Measurements from ENCODE around the gene DUS4L. TPM values are rescaled to one million over a fixed set of nuclear protein-coding genes. Genes with fewer than 3 reads are reported as not detected.

DUS4L gene
- total and polyA plus RNA-seq, 2 of the 13 experiments (the other 11 are each of a cell fraction or from before 2014, with no cell fraction given) = 5.6 to 9.8 TPM

DNA sequence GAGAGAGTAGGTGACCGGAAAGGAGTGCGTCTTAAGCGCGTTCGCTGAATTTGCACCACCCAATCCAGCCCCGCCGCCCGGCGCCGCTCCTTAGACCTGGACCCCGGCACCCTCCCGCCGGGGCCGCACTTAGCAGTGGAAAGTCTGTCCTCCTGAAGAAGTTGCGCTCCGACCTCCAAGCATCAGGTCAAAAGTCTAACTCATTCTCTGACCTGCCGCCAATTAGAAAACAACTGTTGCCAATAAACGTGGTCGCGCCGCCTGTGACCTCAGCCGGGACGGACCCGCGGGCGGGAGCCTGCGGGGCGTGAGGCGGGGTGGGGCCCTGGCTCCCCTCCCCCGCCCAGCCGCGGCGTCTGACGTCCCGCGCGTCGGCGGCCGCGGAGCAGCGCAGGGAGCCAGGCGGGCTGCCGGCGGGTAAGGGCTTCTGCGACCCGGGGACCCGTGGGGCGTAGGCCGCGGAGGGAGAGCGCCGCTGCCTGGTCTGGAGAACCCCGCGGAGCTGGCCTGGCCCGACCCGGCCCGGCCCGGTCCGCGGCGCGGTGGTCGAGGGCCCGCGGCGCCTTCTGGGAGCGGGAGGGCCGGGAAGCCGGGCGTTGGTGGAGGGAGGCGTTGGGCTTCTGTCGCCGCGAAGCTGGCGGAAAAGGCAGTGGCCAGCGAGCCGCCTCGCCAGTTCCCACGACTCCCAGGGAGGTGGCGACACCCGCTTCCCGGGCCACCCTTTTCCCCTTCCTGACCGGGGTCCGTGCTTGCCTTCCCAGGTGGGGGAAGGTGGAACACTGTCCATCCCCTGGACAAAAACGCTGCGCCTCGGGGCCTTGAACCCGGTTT lies 16.3 kb downstream of the DUS4L start, which contains the start of gene BCAP29 (continued):
- TF ChIP-seq CEBPB (IDR thresholded peaks at IDR 0.05; ENCODE audit: borderline replicate concordance, low read depth, low read length) (no peak), HOXD1 (CRISPR knock-in tag; IDR thresholded peaks at IDR 0.05) (no peak), MEF2D (CRISPR knock-in tag; IDR thresholded peaks at IDR 0.05) (0 out of 2 replicates have a peak, but pooled peaks have one; percentile 19), MIER3 (CRISPR knock-in tag; IDR thresholded peaks at IDR 0.05; ENCODE audit: borderline replicate concordance) (no peak), NCOR1 (IDR thresholded peaks at IDR 0.05; ENCODE audit: borderline replicate concordance, low read length) (0 out of 2 replicates have a peak, but pooled peaks have one; percentile 8), ZNF451 (CRISPR knock-in tag; IDR thresholded peaks at IDR 0.05) (no peak), ZZZ3 (CRISPR knock-in tag; IDR thresholded peaks at IDR 0.05; ENCODE audit: borderline replicate concordance) (no peak), IRF2 (CRISPR knock-in tag; IDR thresholded peaks at IDR 0.05) (no peak), CEBPG (CRISPR knock-in tag; IDR thresholded peaks at IDR 0.05) (0 out of 2 replicates have a peak, but pooled peaks have one; percentile 8), TCF7L2 (IDR thresholded peaks at IDR 0.05; ENCODE audit: low read depth, low read length) (no peak)
- TF ChIP-seq, protein P1, sequence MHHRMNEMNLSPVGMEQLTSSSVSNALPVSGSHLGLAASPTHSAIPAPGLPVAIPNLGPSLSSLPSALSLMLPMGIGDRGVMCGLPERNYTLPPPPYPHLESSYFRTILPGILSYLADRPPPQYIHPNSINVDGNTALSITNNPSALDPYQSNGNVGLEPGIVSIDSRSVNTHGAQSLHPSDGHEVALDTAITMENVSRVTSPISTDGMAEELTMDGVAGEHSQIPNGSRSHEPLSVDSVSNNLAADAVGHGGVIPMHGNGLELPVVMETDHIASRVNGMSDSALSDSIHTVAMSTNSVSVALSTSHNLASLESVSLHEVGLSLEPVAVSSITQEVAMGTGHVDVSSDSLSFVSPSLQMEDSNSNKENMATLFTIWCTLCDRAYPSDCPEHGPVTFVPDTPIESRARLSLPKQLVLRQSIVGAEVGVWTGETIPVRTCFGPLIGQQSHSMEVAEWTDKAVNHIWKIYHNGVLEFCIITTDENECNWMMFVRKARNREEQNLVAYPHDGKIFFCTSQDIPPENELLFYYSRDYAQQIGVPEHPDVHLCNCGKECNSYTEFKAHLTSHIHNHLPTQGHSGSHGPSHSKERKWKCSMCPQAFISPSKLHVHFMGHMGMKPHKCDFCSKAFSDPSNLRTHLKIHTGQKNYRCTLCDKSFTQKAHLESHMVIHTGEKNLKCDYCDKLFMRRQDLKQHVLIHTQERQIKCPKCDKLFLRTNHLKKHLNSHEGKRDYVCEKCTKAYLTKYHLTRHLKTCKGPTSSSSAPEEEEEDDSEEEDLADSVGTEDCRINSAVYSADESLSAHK (CRISPR knock-in tag; IDR thresholded peaks at IDR 0.05; ENCODE audit: borderline replicate concordance) = no peak
- TF ChIP-seq, protein P2, sequence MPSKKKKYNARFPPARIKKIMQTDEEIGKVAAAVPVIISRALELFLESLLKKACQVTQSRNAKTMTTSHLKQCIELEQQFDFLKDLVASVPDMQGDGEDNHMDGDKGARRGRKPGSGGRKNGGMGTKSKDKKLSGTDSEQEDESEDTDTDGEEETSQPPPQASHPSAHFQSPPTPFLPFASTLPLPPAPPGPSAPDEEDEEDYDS (CRISPR knock-in tag; IDR thresholded peaks at IDR 0.05) = 0 out of 2 replicates have a peak, but pooled peaks have one; percentile 14
- TF ChIP-seq, protein P3, sequence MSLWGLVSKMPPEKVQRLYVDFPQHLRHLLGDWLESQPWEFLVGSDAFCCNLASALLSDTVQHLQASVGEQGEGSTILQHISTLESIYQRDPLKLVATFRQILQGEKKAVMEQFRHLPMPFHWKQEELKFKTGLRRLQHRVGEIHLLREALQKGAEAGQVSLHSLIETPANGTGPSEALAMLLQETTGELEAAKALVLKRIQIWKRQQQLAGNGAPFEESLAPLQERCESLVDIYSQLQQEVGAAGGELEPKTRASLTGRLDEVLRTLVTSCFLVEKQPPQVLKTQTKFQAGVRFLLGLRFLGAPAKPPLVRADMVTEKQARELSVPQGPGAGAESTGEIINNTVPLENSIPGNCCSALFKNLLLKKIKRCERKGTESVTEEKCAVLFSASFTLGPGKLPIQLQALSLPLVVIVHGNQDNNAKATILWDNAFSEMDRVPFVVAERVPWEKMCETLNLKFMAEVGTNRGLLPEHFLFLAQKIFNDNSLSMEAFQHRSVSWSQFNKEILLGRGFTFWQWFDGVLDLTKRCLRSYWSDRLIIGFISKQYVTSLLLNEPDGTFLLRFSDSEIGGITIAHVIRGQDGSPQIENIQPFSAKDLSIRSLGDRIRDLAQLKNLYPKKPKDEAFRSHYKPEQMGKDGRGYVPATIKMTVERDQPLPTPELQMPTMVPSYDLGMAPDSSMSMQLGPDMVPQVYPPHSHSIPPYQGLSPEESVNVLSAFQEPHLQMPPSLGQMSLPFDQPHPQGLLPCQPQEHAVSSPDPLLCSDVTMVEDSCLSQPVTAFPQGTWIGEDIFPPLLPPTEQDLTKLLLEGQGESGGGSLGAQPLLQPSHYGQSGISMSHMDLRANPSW (CRISPR knock-in tag; IDR thresholded peaks at IDR 0.05; ENCODE audit: borderline replicate concordance) = no peak
- TF ChIP-seq, protein P4, sequence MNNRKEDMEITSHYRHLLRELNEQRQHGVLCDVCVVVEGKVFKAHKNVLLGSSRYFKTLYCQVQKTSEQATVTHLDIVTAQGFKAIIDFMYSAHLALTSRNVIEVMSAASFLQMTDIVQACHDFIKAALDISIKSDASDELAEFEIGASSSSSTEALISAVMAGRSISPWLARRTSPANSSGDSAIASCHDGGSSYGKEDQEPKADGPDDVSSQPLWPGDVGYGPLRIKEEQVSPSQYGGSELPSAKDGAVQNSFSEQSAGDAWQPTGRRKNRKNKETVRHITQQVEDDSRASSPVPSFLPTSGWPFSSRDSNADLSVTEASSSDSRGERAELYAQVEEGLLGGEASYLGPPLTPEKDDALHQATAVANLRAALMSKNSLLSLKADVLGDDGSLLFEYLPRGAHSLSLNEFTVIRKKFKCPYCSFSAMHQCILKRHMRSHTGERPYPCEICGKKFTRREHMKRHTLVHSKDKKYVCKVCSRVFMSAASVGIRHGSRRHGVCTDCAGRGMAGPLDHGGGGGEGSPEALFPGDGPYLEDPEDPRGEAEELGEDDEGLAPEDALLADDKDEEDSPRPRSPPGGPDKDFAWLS (CRISPR knock-in tag; IDR thresholded peaks at IDR 0.05; ENCODE audit: borderline replicate concordance) = no peak
- TF ChIP-seq, protein P5, sequence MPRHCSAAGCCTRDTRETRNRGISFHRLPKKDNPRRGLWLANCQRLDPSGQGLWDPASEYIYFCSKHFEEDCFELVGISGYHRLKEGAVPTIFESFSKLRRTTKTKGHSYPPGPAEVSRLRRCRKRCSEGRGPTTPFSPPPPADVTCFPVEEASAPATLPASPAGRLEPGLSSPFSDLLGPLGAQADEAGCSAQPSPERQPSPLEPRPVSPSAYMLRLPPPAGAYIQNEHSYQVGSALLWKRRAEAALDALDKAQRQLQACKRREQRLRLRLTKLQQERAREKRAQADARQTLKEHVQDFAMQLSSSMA (CRISPR knock-in tag; IDR thresholded peaks at IDR 0.05) = no peak
- TF ChIP-seq, protein P6, sequence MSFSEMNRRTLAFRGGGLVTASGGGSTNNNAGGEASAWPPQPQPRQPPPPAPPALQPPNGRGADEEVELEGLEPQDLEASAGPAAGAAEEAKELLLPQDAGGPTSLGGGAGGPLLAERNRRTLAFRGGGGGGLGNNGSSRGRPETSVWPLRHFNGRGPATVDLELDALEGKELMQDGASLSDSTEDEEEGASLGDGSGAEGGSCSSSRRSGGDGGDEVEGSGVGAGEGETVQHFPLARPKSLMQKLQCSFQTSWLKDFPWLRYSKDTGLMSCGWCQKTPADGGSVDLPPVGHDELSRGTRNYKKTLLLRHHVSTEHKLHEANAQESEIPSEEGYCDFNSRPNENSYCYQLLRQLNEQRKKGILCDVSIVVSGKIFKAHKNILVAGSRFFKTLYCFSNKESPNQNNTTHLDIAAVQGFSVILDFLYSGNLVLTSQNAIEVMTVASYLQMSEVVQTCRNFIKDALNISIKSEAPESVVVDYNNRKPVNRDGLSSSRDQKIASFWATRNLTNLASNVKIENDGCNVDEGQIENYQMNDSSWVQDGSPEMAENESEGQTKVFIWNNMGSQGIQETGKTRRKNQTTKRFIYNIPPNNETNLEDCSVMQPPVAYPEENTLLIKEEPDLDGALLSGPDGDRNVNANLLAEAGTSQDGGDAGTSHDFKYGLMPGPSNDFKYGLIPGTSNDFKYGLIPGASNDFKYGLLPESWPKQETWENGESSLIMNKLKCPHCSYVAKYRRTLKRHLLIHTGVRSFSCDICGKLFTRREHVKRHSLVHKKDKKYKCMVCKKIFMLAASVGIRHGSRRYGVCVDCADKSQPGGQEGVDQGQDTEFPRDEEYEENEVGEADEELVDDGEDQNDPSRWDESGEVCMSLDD (CRISPR knock-in tag; IDR thresholded peaks at IDR 0.05; ENCODE audit: borderline replicate concordance) = no peak
